CD4-positive, alpha-beta T cell (primary cell): ENCODE results near the gene MUC20. TPM values are rescaled to one million over a fixed set of nuclear protein-coding genes. Genes with fewer than 3 reads are reported as not detected.
"Not testable (repeated sequence)": the region's sequence is repeated elsewhere in the genome, so short reads cannot be mapped to it uniquely, and the experiment has no call there.

ENCODE experiments used
- ATAC-seq: fragments of 200-7000 bp; cut with Tn5 transposase; one replicate; pipeline ENCODE4 v1.10.0; 2022; ENCODE audit warnings: mild to moderate bottlenecking; ENCODE audit not compliant: poor library complexity
- CTCF ChIA-PET: fragments of 350-600 bp; sonication (Branson Sonifier 250); formaldehyde crosslinking; loops from one replicate; lab custom pipeline; 2021; ENCODE audit warnings: antibody characterized with exemption, inconsistent platforms; lab: Charles Lee
- POLR2A ChIA-PET: fragments of 350-600 bp; sonication (Branson Sonifier 250); formaldehyde crosslinking; loops from one replicate; lab custom pipeline; 2021; ENCODE audit warnings: antibody characterized with exemption, inconsistent platforms; lab: Charles Lee
- DNase-seq, 14 experiments: peaks; one replicate each; pipeline ENCODE4 v3.0.0-alpha.2; 2013 to 2020; ENCODE audit warnings: mixed read lengths in 2 of 14
- H3K27ac ChIP-seq, 2 donors: one replicate each; pipeline versions ENCODE4 v1.5.1 to v1.7.0; 2013; ENCODE audit warnings: low read length in 2 of 2, low read depth in 1 of 2, mild to moderate bottlenecking in 1 of 2
- H3K27me3 ChIP-seq, 2 experiments: 1 replicate in 1 of 2; 2 replicates in 1 of 2; pipeline versions ENCODE4 v1.6.1 to v1.7.0; 2013; ENCODE audit warnings: low read length in 2 of 2, control low read depth in 1 of 2, mild to moderate bottlenecking in 1 of 2, moderate library complexity in 1 of 2; ENCODE audit not compliant: insufficient read depth in 2 of 2, control insufficient read depth in 1 of 2
- H3K36me3 ChIP-seq: one replicate; pipeline ENCODE4 v1.6.1; 2013; ENCODE audit warnings: low read length, control low read depth; ENCODE audit not compliant: insufficient read depth
- H3K4me1 ChIP-seq: one replicate; pipeline ENCODE4 v1.6.1; 2013; ENCODE audit warnings: low read length, control low read depth; ENCODE audit not compliant: insufficient read depth
- H3K4me3 ChIP-seq: one replicate; pipeline ENCODE4 v1.5.1; 2013; ENCODE audit warnings: mild to moderate bottlenecking, low read length, moderate library complexity
- H3K9me3 ChIP-seq, 2 experiments: 1 replicate in 1 of 2; 2 replicates in 1 of 2; pipeline versions ENCODE4 v1.6.1 to v1.7.0; 2013; ENCODE audit warnings: low read length in 2 of 2, mild to moderate bottlenecking in 2 of 2, control low read depth in 1 of 2, moderate library complexity in 1 of 2; ENCODE audit not compliant: control insufficient read depth in 1 of 2, insufficient read depth in 1 of 2
- H3K27ac Mint-ChIP-seq: one replicate; pipeline ENCODE4 v1.8.0; 2020; ENCODE audit warnings: mixed read lengths
- H3K27me3 Mint-ChIP-seq: one replicate; pipeline ENCODE4 v1.8.0; 2021; ENCODE audit warnings: mixed read lengths
- H3K36me3 Mint-ChIP-seq: one replicate; pipeline ENCODE4 v1.8.0; 2021; ENCODE audit warnings: low read depth, mixed read lengths
- H3K4me1 Mint-ChIP-seq: one replicate; pipeline ENCODE4 v1.8.0; 2021; ENCODE audit warnings: low read depth, mixed read lengths
- H3K4me3 Mint-ChIP-seq: one replicate; pipeline ENCODE4 v1.8.0; 2020; ENCODE audit warnings: mild to moderate bottlenecking, mixed read lengths
- H3K9me3 Mint-ChIP-seq: one replicate; pipeline ENCODE4 v1.8.0; 2020; ENCODE audit warnings: mixed read lengths
- CTCF ChIP-seq: fragments of 200-600 bp; IDR thresholded peaks from one replicate; pipeline ENCODE4 v1.8.0; 2022; ENCODE audit warnings: antibody characterized with exemption, mild to moderate bottlenecking
- intact Hi-C, 2 experiments: fragments of 100-400 bp; cut with DNase I in 1 of 2; cut with micrococcal nuclease in 1 of 2; formaldehyde crosslinking; loops; one replicate each; pipeline versions ENCODE4 v1.15.1 to v1.9.0; 2023 to 2025; cut with DNase I, micrococcal nuclease
- total RNA-seq, 174 experiments: library from RNA in 2 of 174; stranded (reverse) in 2 of 174; gene quantifications; one replicate each; pipeline ENCODE4 v1.2.3 and lab custom pipeline; 2021 to 2026

Gene MUC20
- total RNA-seq, 2 experiments from 2014 or later = 3.9 to 4.1 TPM

DNA sequence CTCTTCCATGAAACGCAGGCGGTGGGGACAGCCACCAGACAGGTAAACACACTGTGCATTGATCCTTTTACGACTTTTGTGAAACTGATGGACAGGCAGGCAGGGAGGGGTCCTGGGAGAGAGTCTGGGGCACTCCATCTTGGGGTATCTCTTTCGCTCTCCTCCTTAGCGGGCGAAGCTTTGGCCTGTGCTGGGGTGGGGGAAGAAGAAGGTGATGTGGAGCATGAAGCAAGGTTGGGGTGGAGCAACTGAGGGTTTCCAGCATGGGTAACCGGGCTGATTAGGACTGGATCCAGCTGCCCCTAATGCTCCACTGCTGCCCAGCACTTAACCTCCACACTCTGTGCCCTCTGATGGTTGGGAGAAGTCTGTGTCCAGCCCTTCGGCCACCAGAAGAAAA is 25.6 kb downstream of the MUC20 start:
- Mint-ChIP-seq H3K4me1 (no peaks in the 10 kb centered on the region), H3K36me3 (no peaks in the 10 kb centered on the region), H3K9me3 (no peaks in the 10 kb centered on the region), H3K27me3 (no peaks in the 10 kb centered on the region), H3K27ac (no peak overlapping the region), H3K4me3 (no peak overlapping the region)
- DNase-seq (no peak), ATAC-seq (no peak)
- Histone ChIP-seq H3K4me3 (no peak overlapping the region), H3K9me3 (peaks cover 0 to 2% of the 10 kb centered on the region in 2 experiments), H3K27ac (no peak overlapping the region), H3K4me1 (peaks cover 18% of the 10 kb centered on the region), H3K27me3 (no peaks in the 10 kb centered on the region), H3K36me3 (no peaks in the 10 kb centered on the region)
- ChIA-PET CTCF (no interaction called here), POLR2A (no interaction called here)
- TF ChIP-seq CTCF = no peak
- intact Hi-C loops = no loop called here

DNA sequence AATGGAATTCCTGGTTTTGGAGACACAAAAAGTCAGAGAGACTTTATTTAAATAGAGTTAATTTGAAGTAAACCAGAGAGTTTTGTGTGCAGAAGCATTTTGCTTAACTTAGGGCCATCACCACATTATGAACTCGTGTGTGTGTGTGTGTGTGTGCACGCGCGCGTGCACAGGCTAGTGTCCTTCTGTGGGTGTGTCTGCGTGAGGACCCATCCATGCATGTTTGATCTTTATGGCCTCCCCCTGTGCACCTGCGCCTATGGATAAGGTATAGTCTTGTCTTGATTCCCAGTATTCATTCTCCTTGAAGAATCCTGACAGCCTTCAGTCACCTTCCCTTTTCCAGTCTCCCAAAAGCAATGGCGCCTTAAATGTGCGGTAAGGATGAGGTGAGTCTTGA is 26.0 kb downstream of the MUC20 start:
- Mint-ChIP-seq H3K27me3 (no peaks in the 10 kb centered on the region), H3K4me1 (no peaks in the 10 kb centered on the region), H3K27ac (no peak overlapping the region), H3K9me3 (no peaks in the 10 kb centered on the region), H3K4me3 (no peak overlapping the region), H3K36me3 (no peaks in the 10 kb centered on the region)
- TF ChIP-seq CTCF = no peak
- CTCF ChIA-PET = no interaction called here
- Histone ChIP-seq H3K27me3 (no peaks in the 10 kb centered on the region), H3K9me3 (no peaks in the 10 kb centered on the region), H3K4me1 (peaks cover 18% of the 10 kb centered on the region), H3K36me3 (no peaks in the 10 kb centered on the region), H3K27ac (no peak overlapping the region), H3K4me3 (no peak overlapping the region)
- POLR2A ChIA-PET = no interaction called here
- intact Hi-C loops = no loop called here
- no peak for DNase-seq
- ATAC-seq = no peak

DNA sequence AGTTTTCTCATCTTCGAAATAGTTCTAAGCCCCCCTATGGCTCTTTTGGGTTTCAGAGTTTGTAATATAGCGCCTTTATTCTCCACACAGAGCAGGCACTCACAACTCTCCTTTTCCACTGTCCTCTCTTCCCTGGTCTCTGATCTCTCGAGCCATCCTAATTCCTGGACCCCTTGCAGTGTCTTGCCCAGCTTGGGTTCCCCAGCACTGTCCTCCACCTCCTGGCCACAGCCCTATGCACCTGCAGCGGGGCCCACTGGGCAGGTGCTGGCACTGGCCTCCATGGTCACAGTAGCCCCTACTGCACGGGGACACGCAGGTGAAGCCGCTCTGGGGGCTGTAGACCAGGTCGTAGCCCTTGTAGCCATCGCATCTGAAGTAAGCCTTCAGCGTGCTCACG is 27.9 kb downstream of the MUC20 start:
- TF ChIP-seq CTCF = no peak
- DNase-seq (peak in 1 of 14 experiments; percentile 40), ATAC-seq (no peak)
- H3K4me1 Mint-ChIP-seq = no peaks in the 10 kb centered on the region
- H3K27ac Mint-ChIP-seq = no peak overlapping the region
- Histone ChIP-seq H3K4me3 (no peak overlapping the region), H3K27ac (no peak overlapping the region), H3K9me3 (no peaks in the 10 kb centered on the region), H3K27me3 (no peaks in the 10 kb centered on the region), H3K36me3 (no peaks in the 10 kb centered on the region), H3K4me1 (peaks cover 18% of the 10 kb centered on the region)
- no peaks in the 10 kb centered on the region for H3K36me3 Mint-ChIP-seq
- H3K9me3 Mint-ChIP-seq = no peaks in the 10 kb centered on the region
- intact Hi-C loops = no loop called here
- POLR2A ChIA-PET = no interaction called here
- CTCF ChIA-PET = interaction anchor here (1.2 kb wide), 1 partner anchor 102 kb away, joined by 4 read pairs; no protein-coding TSS in a partner anchor
- no peaks in the 10 kb centered on the region for H3K27me3 Mint-ChIP-seq
- no peak overlapping the region for H3K4me3 Mint-ChIP-seq

DNA sequence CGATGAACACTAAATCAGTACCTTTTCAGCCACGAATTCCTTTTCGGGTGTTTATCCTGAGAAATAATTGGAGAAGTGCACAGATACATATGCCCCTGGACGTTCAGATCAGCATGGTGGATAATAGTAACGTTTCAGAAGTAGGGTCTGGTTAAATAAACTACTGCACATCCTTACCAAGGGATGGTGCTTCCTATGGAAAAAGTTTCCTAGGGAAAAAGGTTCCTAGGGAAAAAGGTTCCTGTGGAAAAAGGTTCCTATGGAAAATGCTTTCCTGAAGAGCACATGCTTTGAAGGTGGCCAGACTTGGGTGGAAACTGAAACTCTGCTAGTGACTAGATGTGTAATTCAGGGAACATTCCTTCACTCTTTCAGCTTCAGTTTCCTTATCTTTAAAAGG is 28.3 kb downstream of the MUC20 start:
- CTCF ChIA-PET, H3K9me3 Mint-ChIP-seq, H3K27ac Mint-ChIP-seq, intact Hi-C loops, H3K4me3 ChIP-seq, H3K4me3 Mint-ChIP-seq, H3K9me3 ChIP-seq, ATAC-seq, H3K27me3 Mint-ChIP-seq, H3K36me3 ChIP-seq, H3K27me3 ChIP-seq, H3K27ac ChIP-seq, POLR2A ChIA-PET, H3K4me1 Mint-ChIP-seq, H3K36me3 Mint-ChIP-seq, DNase-seq: not testable (repeated sequence)
- H3K4me1 ChIP-seq = peaks cover 18% of the 10 kb centered on the region
